A673 (cell line): ENCODE results near the gene SSBP2.

Experiments
- CTCF ChIP-seq: fragments of 300-800, 200-600 bp; sonication (generic); conservative IDR thresholded peaks from 2 replicates; pipeline ENCODE4 v1.5.1; 2017; ENCODE audit warnings: low read depth, mild to moderate bottlenecking, antibody characterized with exemption, low read length, moderate library complexity, mixed read lengths
- EZH2 ChIP-seq: fragments of 200-600 bp; sonication (generic); IDR thresholded peaks from 2 replicates; pipeline ENCODE4 v1.6.1; 2017; ENCODE audit warnings: borderline replicate concordance, low read depth, mild to moderate bottlenecking, mixed read lengths, antibody characterized with exemption, low read length; ENCODE audit not compliant: poor library complexity, severe bottlenecking

- TF ChIP-seq CTCF = no peak
- TF ChIP-seq EZH2 = no peak
Observed at GRCh38 chr5:81761970-81762369, 11.1 kb upstream of the SSBP2 start.
